ENCODE measurements around the gene TRIB2. TPM values are rescaled to one million over a fixed set of nuclear protein-coding genes. Genes with fewer than 3 reads are reported as not detected.
"Not testable (repeated sequence)": the region's sequence is repeated elsewhere in the genome, so short reads cannot be mapped to it uniquely, and the experiment has no call there.

TRIB2 gene
- 44.7 and 61.8 TPM in 2 replicates for polyA plus RNA-seq (2014; cell fraction: cytosol; rRNA removed)
- polyA plus RNA-seq (2014; cell fraction: nucleus; rRNA removed) = 77.1 and 79.1 TPM in 2 replicates

- DNase-seq (ENCODE audit: low spot score) = peak; percentile 89
These were observed at the start of gene TRIB2 for GRCh38 chr2:12716282-12717190. Gene TRIB2 (plus strand): TSS chr2:12716936. CDS start chr2:12718308, 1,372 bp downstream.

- no peak for DNase-seq (ENCODE audit: low spot score)
These were observed 47.7 kb upstream of the TRIB2 start for GRCh38 chr2:12669036-12669435.

- DNase-seq (ENCODE audit: low spot score) = no peak
These were observed 43.9 kb upstream of the TRIB2 start for GRCh38 chr2:12672711-12673315.

- DNase-seq (ENCODE audit: low spot score) = no peak
These were observed 42.0 kb upstream of the TRIB2 start for GRCh38 chr2:12674644-12675328.

- no peak for DNase-seq (ENCODE audit: low spot score)
These were observed 41.4 kb upstream of the TRIB2 start for GRCh38 chr2:12675352-12675795.

- DNase-seq (ENCODE audit: low spot score) = no peak
These were observed 40.9 kb upstream of the TRIB2 start for GRCh38 chr2:12675801-12676200.

- DNase-seq (ENCODE audit: low spot score) = no peak
These were observed 40.0 kb upstream of the TRIB2 start for GRCh38 chr2:12676771-12677170.

GRCh38 chr2:12678186-12678585, 38.5 kb upstream of the TRIB2 start:
- no peak for DNase-seq (ENCODE audit: low spot score)

- no peak for DNase-seq (ENCODE audit: low spot score)
These were observed 37.1 kb upstream of the TRIB2 start for GRCh38 chr2:12679550-12680072.

- not testable (repeated sequence) for DNase-seq (ENCODE audit: low spot score)
These were observed 36.6 kb upstream of the TRIB2 start for GRCh38 chr2:12680115-12680514.

GRCh38 chr2:12682017-12682416, 34.7 kb upstream of the TRIB2 start:
- no peak for DNase-seq (ENCODE audit: low spot score)

- no peak for DNase-seq (ENCODE audit: low spot score)
These were observed 33.2 kb upstream of the TRIB2 start for GRCh38 chr2:12683457-12684100.

GRCh38 chr2:12684471-12684936, 32.2 kb upstream of the TRIB2 start:
- no peak for DNase-seq (ENCODE audit: low spot score)

GRCh38 chr2:12685145-12685544, 31.6 kb upstream of the TRIB2 start:
- peak; percentile 33 for DNase-seq (ENCODE audit: low spot score)

GRCh38 chr2:12685956-12686355, 30.8 kb upstream of the TRIB2 start:
- DNase-seq (ENCODE audit: low spot score) = no peak

- no peak for DNase-seq (ENCODE audit: low spot score)
These were observed 29.9 kb upstream of the TRIB2 start for GRCh38 chr2:12686708-12687283.

- DNase-seq (ENCODE audit: low spot score) = no peak
These were observed 28.6 kb upstream of the TRIB2 start for GRCh38 chr2:12688091-12688490.

GRCh38 chr2:12688893-12689292, 27.8 kb upstream of the TRIB2 start:
- DNase-seq (ENCODE audit: low spot score) = no peak

GRCh38 chr2:12693509-12693908, 23.2 kb upstream of the TRIB2 start:
- no peak for DNase-seq (ENCODE audit: low spot score)

- no peak for DNase-seq (ENCODE audit: low spot score)
These were observed 21.6 kb upstream of the TRIB2 start for GRCh38 chr2:12694990-12695774.
